Upper lobe of left lung (tissue), 4 donors: ENCODE results near the gene NFATC2IP.

Source experiments
- EP300 ChIP-seq, 4 donors: sonication (generic); formaldehyde crosslinking; IDR thresholded peaks; one replicate each; pipeline ENCODE4 v1.5.1; 2017; ENCODE audit warnings: antibody characterized with exemption in 4 of 4, control low read depth in 2 of 4
- POLR2A ChIP-seq, 4 donors: fragments of 450-650 bp; IDR thresholded peaks; one replicate each; pipeline ENCODE4 v1.5.1; 2016 to 2017; ENCODE audit warnings: antibody characterized with exemption in 4 of 4, mild to moderate bottlenecking in 2 of 4
- POLR2AphosphoS5 ChIP-seq, 2 donors: sonication (generic); formaldehyde crosslinking; IDR thresholded peaks; one replicate each; pipeline ENCODE4 v1.5.1; 2017; ENCODE audit warnings: antibody characterized with exemption in 2 of 2
- TF ChIP-seq, protein P1 (sequence below), 6 experiments: fragments of 450-650 bp in 4 of 6; fragments of 200-600 bp in 2 of 6; sonication (generic) in 2 of 6; IDR thresholded peaks; one replicate each; pipeline ENCODE4 v1.5.1; 2016 to 2019; ENCODE audit warnings: antibody characterized with exemption in 6 of 6

DNA sequence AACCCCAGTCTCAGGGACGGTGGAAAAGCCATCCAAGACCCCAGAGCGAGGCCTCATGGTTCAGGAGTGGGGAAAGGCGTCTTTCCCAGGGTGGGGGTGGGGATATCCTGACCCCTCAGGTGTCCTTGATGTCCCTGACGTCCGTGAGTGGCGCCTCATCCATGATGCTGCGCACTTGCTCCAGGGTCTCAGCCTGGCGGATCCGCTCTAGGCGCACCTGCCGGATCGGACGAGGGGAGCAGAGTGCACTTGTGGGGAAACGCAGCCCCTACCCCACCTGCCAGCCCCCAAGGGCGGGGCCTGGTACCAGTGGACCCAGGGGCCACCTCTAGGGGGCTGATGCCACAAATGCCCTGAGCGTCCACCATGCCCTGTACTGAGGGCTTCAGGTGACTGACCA, 45.9 kb upstream of the NFATC2IP start:
- TF ChIP-seq, protein P1, sequence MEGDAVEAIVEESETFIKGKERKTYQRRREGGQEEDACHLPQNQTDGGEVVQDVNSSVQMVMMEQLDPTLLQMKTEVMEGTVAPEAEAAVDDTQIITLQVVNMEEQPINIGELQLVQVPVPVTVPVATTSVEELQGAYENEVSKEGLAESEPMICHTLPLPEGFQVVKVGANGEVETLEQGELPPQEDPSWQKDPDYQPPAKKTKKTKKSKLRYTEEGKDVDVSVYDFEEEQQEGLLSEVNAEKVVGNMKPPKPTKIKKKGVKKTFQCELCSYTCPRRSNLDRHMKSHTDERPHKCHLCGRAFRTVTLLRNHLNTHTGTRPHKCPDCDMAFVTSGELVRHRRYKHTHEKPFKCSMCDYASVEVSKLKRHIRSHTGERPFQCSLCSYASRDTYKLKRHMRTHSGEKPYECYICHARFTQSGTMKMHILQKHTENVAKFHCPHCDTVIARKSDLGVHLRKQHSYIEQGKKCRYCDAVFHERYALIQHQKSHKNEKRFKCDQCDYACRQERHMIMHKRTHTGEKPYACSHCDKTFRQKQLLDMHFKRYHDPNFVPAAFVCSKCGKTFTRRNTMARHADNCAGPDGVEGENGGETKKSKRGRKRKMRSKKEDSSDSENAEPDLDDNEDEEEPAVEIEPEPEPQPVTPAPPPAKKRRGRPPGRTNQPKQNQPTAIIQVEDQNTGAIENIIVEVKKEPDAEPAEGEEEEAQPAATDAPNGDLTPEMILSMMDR (IDR thresholded peaks at IDR 0.05) = no peak
- no peak for TF ChIP-seq POLR2A (IDR thresholded peaks at IDR 0.05)
- no peak for TF ChIP-seq POLR2AphosphoS5 (IDR thresholded peaks at IDR 0.05)
- no peak for TF ChIP-seq EP300 (IDR thresholded peaks at IDR 0.05)
